NT2/D1 (cell line): ENCODE data around the gene TLK1.
A peak's percentile ranks its signal among the peaks of the same experiment; 100 is the strongest.
"Not testable (repeated sequence)": the region's sequence is repeated elsewhere in the genome, so short reads cannot be mapped to it uniquely, and the experiment has no call there.

ENCODE experiments used
- DNase-seq: peaks from one replicate; pipeline ENCODE4 v3.0.0-alpha.2; 2011; ENCODE audit warnings: low read depth, low spot score
- H3K27me3 ChIP-seq: 2 replicates; pipeline ENCODE4 v1.6.0; 2011; ENCODE audit warnings: mild to moderate bottlenecking; ENCODE audit not compliant: insufficient read length, insufficient read depth
- H3K36me3 ChIP-seq: 2 replicates; pipeline ENCODE4 v1.6.1; 2011; ENCODE audit warnings: mild to moderate bottlenecking, low read length, mixed read lengths; ENCODE audit not compliant: insufficient read depth, insufficient read length
- H3K4me1 ChIP-seq: 2 replicates; pipeline ENCODE4 v1.5.1; 2011; ENCODE audit not compliant: insufficient read depth, insufficient read length
- H3K4me3 ChIP-seq: 2 replicates; pipeline ENCODE4 v1.5.1; 2011; ENCODE audit warnings: low read depth; ENCODE audit not compliant: insufficient read length
- H3K9ac ChIP-seq: 2 replicates; pipeline ENCODE4 v1.6.0; 2011; ENCODE audit warnings: low read depth; ENCODE audit not compliant: insufficient read length
- H3K9me3 ChIP-seq: 2 replicates; pipeline ENCODE4 v1.5.1; 2011; ENCODE audit warnings: mild to moderate bottlenecking, low read length; ENCODE audit not compliant: insufficient read depth
- SUZ12 ChIP-seq: IDR thresholded peaks from 2 replicates; pipeline ENCODE4 v1.6.1; 2011; ENCODE audit not compliant: insufficient read length, insufficient read depth; ENCODE audit errors: extremely low read depth
- YY1 ChIP-seq: IDR thresholded peaks from 2 replicates; pipeline ENCODE4 v1.6.1; 2011; ENCODE audit not compliant: insufficient read length, insufficient read depth
- ZNF274 ChIP-seq: IDR thresholded peaks from 2 replicates; pipeline ENCODE4 v1.6.1; 2011; ENCODE audit warnings: mild to moderate bottlenecking, low read depth, low read length

The TLK1 gene

DNA sequence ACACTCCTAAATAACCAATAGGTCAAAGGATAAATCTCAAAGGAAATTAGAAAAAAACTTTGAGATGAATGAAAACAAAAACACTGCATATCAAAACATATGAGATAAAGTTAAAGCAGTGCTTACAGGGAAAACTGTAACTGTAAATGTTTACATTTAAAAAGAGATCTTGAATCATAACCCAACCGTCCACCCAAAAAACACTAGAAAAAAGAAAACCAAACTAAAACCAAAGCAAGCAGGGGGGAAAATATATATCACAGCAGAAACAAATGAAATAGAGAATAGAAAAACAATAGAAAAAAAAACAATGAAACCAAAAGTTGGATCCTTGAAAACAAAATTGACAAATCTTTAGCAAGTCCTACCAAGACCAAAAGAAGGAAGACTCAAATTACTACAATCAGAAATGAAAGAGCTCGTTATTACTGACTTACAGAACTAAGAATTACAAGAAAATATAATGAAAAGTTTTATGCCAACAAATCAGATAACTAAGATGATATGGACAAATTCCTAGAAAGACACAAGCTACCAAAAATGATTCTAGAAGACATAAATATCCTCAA, 65.6 kb downstream of the TLK1 start:
- H3K9ac ChIP-seq, result no peak overlapping the region
- peaks cover 2% of the 10 kb centered on the region for H3K36me3 ChIP-seq
- no peaks in the 10 kb centered on the region for H3K4me1 ChIP-seq
- peaks cover 20% of the 10 kb centered on the region for H3K9me3 ChIP-seq
- no peak for TF ChIP-seq YY1
- TF ChIP-seq ZNF274, result no peak
- TF ChIP-seq SUZ12, result no peak
- no peaks in the 10 kb centered on the region for H3K27me3 ChIP-seq
- no peak overlapping the region for H3K4me3 ChIP-seq
- no peak for DNase-seq

DNA sequence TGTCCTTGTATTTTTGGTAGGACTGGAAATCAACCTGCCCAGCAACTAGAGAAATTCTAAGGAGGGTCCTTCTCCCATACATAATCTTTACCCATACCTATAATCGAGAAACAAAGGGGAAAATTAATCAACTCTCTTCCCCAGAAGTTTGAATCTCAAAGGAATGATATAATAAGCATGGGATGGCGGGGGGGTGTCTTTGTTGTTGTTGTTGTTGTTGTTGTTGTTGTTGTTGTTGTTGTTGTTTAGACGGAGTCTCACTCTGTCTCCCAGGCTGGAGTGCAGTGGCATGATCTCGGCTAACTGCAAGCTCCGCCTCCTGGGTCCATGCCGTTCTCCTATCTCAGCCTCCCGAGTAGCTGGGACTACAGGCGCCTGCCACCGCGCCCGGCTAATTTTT, 69.2 kb downstream of the TLK1 start:
- not testable (repeated sequence) for H3K9ac ChIP-seq, H3K27me3 ChIP-seq, H3K9me3 ChIP-seq, H3K4me3 ChIP-seq, DNase-seq, H3K4me1 ChIP-seq, H3K36me3 ChIP-seq

DNA sequence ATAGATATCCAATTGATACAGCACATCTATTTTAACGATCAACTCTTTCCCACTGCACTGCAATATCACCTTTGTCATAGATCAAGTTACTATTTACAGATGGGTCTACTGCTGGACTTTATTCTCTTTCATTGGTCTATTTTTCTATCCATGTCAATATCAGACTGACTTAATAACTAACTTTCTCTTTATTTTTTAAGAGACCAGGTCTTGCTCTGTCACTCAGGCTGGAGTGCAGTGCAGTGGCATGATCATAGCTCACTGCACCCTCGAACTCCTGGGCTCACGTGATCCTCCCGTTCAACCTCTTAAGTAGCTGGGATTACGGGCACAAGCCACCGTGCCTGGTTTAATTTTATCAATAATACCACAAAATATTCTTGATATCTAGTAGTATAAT, 71.2 kb downstream of the TLK1 start:
- DNase-seq, result no peak
- H3K9ac ChIP-seq, result no peak overlapping the region
- H3K36me3 ChIP-seq, result no peaks in the 10 kb centered on the region
- H3K27me3 ChIP-seq, result no peaks in the 10 kb centered on the region
- H3K4me1 ChIP-seq, result no peaks in the 10 kb centered on the region
- no peak overlapping the region for H3K4me3 ChIP-seq
- TF ChIP-seq YY1 (no peak), SUZ12 (no peak), ZNF274 (no peak)
- H3K9me3 ChIP-seq, result no peaks in the 10 kb centered on the region

DNA sequence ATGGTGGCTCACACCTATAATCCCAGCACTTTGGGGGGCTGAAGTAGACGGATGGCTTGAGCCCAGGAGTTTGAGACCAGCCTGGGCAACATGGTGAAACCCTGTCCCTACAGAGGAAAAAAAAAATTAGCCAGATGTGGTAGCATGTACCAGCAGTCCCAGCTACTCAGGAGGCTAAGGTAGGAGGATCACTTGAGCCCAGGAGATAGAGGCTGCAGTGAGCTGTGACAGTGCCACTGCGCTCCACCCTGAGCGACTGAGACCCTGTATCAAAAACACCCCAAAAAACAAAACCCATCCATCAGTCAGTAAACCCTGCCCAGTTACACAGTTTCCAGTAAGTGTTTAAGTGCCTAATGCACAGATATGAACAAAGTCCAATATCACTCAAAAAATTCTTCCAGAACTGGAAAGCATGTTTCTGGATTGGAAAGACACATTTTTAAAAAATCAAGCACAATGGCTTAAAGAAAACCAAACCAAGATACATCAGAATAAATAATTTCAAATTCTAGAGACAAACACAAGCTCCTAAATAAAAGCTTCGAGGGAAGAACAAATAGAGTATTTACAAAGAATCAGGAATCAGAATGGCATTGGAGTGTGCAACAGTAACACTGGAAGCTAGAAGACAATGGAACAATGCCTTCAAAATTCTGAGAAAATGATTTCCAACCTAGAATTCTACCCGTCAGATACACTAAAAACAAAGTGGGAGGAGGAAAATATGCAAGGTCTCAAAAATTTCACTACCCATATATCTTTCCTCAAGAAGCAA, 72.4 kb downstream of the TLK1 start:
- Histone ChIP-seq H3K4me1 (no peaks in the 10 kb centered on the region), H3K27me3 (no peaks in the 10 kb centered on the region), H3K9me3 (no peaks in the 10 kb centered on the region), H3K9ac (no peak overlapping the region), H3K36me3 (no peaks in the 10 kb centered on the region), H3K4me3 (no peak overlapping the region)
- TF ChIP-seq YY1, result no peak
- no peak for TF ChIP-seq SUZ12
- DNase-seq, result no peak

- Histone ChIP-seq H3K9me3 (no peaks in the 10 kb centered on the region), H3K9ac (no peak overlapping the region), H3K4me3 (no peak overlapping the region), H3K4me1 (no peaks in the 10 kb centered on the region), H3K36me3 (no peaks in the 10 kb centered on the region), H3K27me3 (no peaks in the 10 kb centered on the region)
- TF ChIP-seq YY1 (no peak), SUZ12 (no peak), ZNF274 (no peak)
- DNase-seq, result no peak
These were observed 73.1 kb downstream of the TLK1 start for GRCh38 chr2:171087547-171087946.

GRCh38 chr2:171086352-171087290, 74.1 kb downstream of the TLK1 start:
- peak; percentile 22 for DNase-seq
- H3K27me3 ChIP-seq, result no peaks in the 10 kb centered on the region
- H3K36me3 ChIP-seq, result no peaks in the 10 kb centered on the region
- H3K4me3 ChIP-seq, result no peak overlapping the region
- H3K4me1 ChIP-seq, result no peaks in the 10 kb centered on the region
- no peaks in the 10 kb centered on the region for H3K9me3 ChIP-seq
- H3K9ac ChIP-seq, result no peak overlapping the region
- TF ChIP-seq ZNF274 (no peak), SUZ12 (no peak), YY1 (no peak)

DNA sequence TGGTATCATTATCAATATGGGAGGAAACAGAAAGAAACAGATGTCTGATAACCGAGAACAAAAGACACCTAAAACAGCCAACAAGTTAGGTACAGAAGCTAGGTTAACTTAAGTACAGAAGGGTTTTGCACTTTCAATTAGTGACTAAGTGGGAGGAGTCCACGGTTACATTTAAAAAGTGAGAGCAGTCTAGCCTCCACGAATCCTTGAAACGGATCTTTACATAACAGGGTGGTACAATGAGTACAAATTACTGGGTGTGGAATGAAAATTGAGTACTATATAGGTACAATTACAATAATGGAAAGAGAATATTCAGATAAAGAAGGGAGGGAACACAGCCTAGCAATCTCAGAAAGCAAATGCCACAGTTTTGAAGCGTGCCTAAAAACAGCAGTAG, 76.6 kb downstream of the TLK1 start:
- TF ChIP-seq YY1 (no peak), SUZ12 (no peak), ZNF274 (no peak)

More for the DNA sequence above, 76.6 kb downstream of the TLK1 start:
- no peaks in the 10 kb centered on the region for H3K9me3 ChIP-seq
- no peak for DNase-seq
- H3K4me3 ChIP-seq, result no peak overlapping the region
- H3K27me3 ChIP-seq, result no peaks in the 10 kb centered on the region
- no peaks in the 10 kb centered on the region for H3K4me1 ChIP-seq
- H3K36me3 ChIP-seq, result peaks cover 13% of the 10 kb centered on the region
- no peak overlapping the region for H3K9ac ChIP-seq
